ENCODE data around the gene NRBF2. TPM values are rescaled to one million over a fixed set of nuclear protein-coding genes. Genes with fewer than 3 reads are reported as not detected.

NRBF2 gene
- polyA plus RNA-seq, 3 donors, result 13.6 to 38.1 (median 17.9) TPM

DNA sequence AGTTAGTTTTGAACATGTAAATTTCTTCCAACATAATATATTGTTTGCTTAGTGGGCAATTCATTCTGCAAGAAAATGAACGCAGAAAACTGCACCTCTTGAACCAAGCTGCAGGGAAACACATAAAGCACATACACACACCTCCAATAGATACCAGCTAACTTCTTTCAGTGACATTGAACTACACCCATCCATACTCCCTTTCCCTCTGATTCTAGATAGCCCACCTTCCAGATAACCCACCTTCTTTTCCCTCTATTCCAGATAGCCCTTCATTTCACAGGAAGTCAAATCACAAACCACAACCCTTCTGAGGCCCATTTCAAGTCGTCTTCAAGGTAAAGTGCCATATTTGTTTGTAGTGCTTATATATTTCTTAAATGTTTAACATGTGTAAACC is 28.5 kb downstream of the NRBF2 start:
- Mint-ChIP-seq H3K36me3 (peaks cover 23 to 37% of the 10 kb centered on the region in 2 donors), H3K27me3 (ENCODE audit: low read depth in 3 of 3) (peaks cover 0 to 2% (median 0%) of the 10 kb centered on the region in 3 donors), H3K9me3 (no peaks in the 10 kb centered on the region), H3K4me3 (no peak overlapping the region), H3K4me1 (peaks cover 3% of the 10 kb centered on the region), H3K27ac (peak overlapping the region in 2 of 7 donors; percentile 0 to 28)
- H2AFZ ChIP-seq (ENCODE audit: insufficient read depth, low read depth, low read length, poor library complexity, severe bottlenecking), result no peak overlapping the region
- H3K9ac ChIP-seq (ENCODE audit: insufficient read depth, low read length, poor library complexity, severe bottlenecking), result no peak overlapping the region
- H3K4me1 ChIP-seq (ENCODE audit: control insufficient read depth in 1 of 2, insufficient read depth in 2 of 2, low read length in 2 of 2), result peaks cover 0 to 2% of the 10 kb centered on the region in 2 donors
- no peak overlapping the region for H3K4me2 ChIP-seq (replicated peaks; ENCODE audit: extremely low read depth, low read length, poor library complexity, severe bottlenecking)
- TF ChIP-seq, protein P1, sequence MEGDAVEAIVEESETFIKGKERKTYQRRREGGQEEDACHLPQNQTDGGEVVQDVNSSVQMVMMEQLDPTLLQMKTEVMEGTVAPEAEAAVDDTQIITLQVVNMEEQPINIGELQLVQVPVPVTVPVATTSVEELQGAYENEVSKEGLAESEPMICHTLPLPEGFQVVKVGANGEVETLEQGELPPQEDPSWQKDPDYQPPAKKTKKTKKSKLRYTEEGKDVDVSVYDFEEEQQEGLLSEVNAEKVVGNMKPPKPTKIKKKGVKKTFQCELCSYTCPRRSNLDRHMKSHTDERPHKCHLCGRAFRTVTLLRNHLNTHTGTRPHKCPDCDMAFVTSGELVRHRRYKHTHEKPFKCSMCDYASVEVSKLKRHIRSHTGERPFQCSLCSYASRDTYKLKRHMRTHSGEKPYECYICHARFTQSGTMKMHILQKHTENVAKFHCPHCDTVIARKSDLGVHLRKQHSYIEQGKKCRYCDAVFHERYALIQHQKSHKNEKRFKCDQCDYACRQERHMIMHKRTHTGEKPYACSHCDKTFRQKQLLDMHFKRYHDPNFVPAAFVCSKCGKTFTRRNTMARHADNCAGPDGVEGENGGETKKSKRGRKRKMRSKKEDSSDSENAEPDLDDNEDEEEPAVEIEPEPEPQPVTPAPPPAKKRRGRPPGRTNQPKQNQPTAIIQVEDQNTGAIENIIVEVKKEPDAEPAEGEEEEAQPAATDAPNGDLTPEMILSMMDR (IDR thresholded peaks at IDR 0.05), result no peak
- H3K36me3 ChIP-seq (replicated peaks in 1 of 2; ENCODE audit: control insufficient read depth in 1 of 2, insufficient read depth in 2 of 2, low read length in 2 of 2), result peaks cover 17 to 29% of the 10 kb centered on the region in 2 donors
- DNase-seq, result no peak
- 71% methylated on average over 1 of the region's 2 CpGs for WGBS (ENCODE audit: insufficient coverage)
- no peaks in the 10 kb centered on the region for H3K9me3 ChIP-seq (replicated peaks in 1 of 2; ENCODE audit: control insufficient read depth in 1 of 2, insufficient read depth in 1 of 2, low read length in 2 of 2)
- intact Hi-C loops (cut with micrococcal nuclease), result no loop called here
- peaks cover 59% of the 10 kb centered on the region for H4K20me1 ChIP-seq (ENCODE audit: insufficient read depth, low read length)
- H3K4me3 ChIP-seq (replicated peaks in 1 of 3; ENCODE audit: low read depth in 2 of 3, low read length in 3 of 3), result no peak overlapping the region
- no peak overlapping the region for H3K27ac ChIP-seq (ENCODE audit: low read depth in 1 of 2, low read length in 2 of 2)
- no peaks in the 10 kb centered on the region for H3K27me3 ChIP-seq (ENCODE audit: control insufficient read depth in 2 of 2, insufficient read depth in 2 of 2, low read length in 2 of 2)
- peaks cover 9% of the 10 kb centered on the region for H3K79me2 ChIP-seq (ENCODE audit: insufficient read depth, low read length)

DNA sequence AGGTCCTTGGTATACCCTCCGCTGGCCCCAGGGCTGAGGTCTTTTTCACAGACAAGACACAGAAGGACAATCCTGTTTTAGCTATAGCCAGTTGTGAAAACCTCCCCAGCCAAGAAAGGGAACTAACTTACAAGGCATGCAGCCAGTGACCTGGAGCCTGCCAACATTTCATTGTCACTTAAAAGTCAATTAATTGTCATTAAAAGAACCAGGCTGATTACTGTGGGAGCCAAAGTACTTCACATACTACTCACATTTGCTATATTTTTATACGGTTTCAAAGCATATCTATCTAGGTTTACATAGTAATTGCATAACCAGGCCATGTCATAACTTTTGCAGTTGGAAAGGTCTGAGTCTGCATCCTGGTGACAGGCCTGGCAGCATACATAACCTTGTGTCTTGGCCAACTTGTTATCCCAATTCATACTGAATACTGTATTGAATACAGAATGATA is 31.1 kb downstream of the NRBF2 start:
- H3K27ac Mint-ChIP-seq, result peak overlapping the region in 4 of 7 donors; percentile 7 to 34 (median 32)

More for the DNA sequence above, 31.1 kb downstream of the NRBF2 start:
- H3K4me3 ChIP-seq (replicated peaks in 1 of 3; ENCODE audit: low read depth in 2 of 3, low read length in 3 of 3), result no peak overlapping the region
- H3K9me3 ChIP-seq (replicated peaks in 1 of 2; ENCODE audit: control insufficient read depth in 1 of 2, insufficient read depth in 1 of 2, low read length in 2 of 2), result no peaks in the 10 kb centered on the region
- no peak overlapping the region for H3K4me2 ChIP-seq (replicated peaks; ENCODE audit: extremely low read depth, low read length, poor library complexity, severe bottlenecking)
- no peak overlapping the region for H3K27ac ChIP-seq (ENCODE audit: low read depth in 1 of 2, low read length in 2 of 2)
- peaks cover 37 to 54% of the 10 kb centered on the region in 2 donors for H3K36me3 ChIP-seq (replicated peaks in 1 of 2; ENCODE audit: control insufficient read depth in 1 of 2, insufficient read depth in 2 of 2, low read length in 2 of 2)
- DNase-seq, result peak in 1 of 3 donors; percentile 13
- no peaks in the 10 kb centered on the region for H3K27me3 ChIP-seq (ENCODE audit: control insufficient read depth in 2 of 2, insufficient read depth in 2 of 2, low read length in 2 of 2)
- H3K79me2 ChIP-seq (ENCODE audit: insufficient read depth, low read length), result no peaks in the 10 kb centered on the region
- H2AFZ ChIP-seq (ENCODE audit: insufficient read depth, low read depth, low read length, poor library complexity, severe bottlenecking), result no peak overlapping the region
- Mint-ChIP-seq H3K4me3 (no peak overlapping the region), H3K4me1 (peaks cover 3% of the 10 kb centered on the region), H3K36me3 (peaks cover 32 to 46% of the 10 kb centered on the region in 2 donors), H3K27me3 (ENCODE audit: low read depth in 3 of 3) (no peaks in the 10 kb centered on the region), H3K9me3 (no peaks in the 10 kb centered on the region)
- WGBS (ENCODE audit: insufficient coverage), result 67% methylated on average over 1 of the region's 2 CpGs
- intact Hi-C loops (cut with micrococcal nuclease), result no loop called here
- H3K4me1 ChIP-seq (ENCODE audit: control insufficient read depth in 1 of 2, insufficient read depth in 2 of 2, low read length in 2 of 2), result no peaks in the 10 kb centered on the region
- no peak overlapping the region for H3K9ac ChIP-seq (ENCODE audit: insufficient read depth, low read length, poor library complexity, severe bottlenecking)
- H4K20me1 ChIP-seq (ENCODE audit: insufficient read depth, low read length), result peaks cover 44% of the 10 kb centered on the region
- TF ChIP-seq, protein P1 (IDR thresholded peaks at IDR 0.05), result no peak

Measured in CD14-positive monocyte (primary cell).